K562 (cell line): ENCODE results near the gene ZDHHC8. TPM values are rescaled to one million over a fixed set of nuclear protein-coding genes. Genes with fewer than 3 reads are reported as not detected.

Experiments
- ATF4 ChIP-seq: fragments of 450-650 bp; formaldehyde crosslinking; IDR thresholded peaks from 2 replicates; pipeline ENCODE4 v1.4.0; 2022; ENCODE audit warnings: mild to moderate bottlenecking, moderate library complexity
- ERF ChIP-seq: fragments of 450-650 bp; formaldehyde crosslinking; IDR thresholded peaks from 2 replicates; pipeline ENCODE4 v1.4.0; 2020; ENCODE audit warnings: mild to moderate bottlenecking, mixed read lengths
- TSHZ1 ChIP-seq: fragments of 250-450 bp; sonication (Bioruptor Pico); IDR thresholded peaks from 2 replicates; pipeline ENCODE4 v1.4.0; 2020; ENCODE audit warnings: mild to moderate bottlenecking, moderate library complexity
- ZNF561 ChIP-seq: fragments of 450-650 bp; formaldehyde crosslinking; conservative IDR thresholded peaks from 2 replicates; pipeline ENCODE4 v1.4.0; 2020; ENCODE audit warnings: mild to moderate bottlenecking, moderate library complexity
- polyA plus RNA-seq, 8 experiments: library from polyadenylated mRNA; depleted of rRNA in 4 of 8; stranded (reverse) in 5 of 8; unstranded in 3 of 8; fragments of >200 nt; fragmentation: Nextera tagmentation in 2 of 8; fragmentation: Illumina TruSeq in 1 of 8; extraction: Ambion mirVana in 2 of 8; extraction: Trizol in 1 of 8; gene quantifications; 2 replicates each; pipeline versions ENCODE4 v1.2.1 to v1.2.3, GENCODE V29; 2011 to 2014; ENCODE audit warnings: inconsistent platforms in 1 of 8, missing spikeins in 1 of 8
- total RNA-seq, 7 experiments: library from RNA; depleted of rRNA in 6 of 7; stranded (reverse); fragments of >200 nt in 6 of 7; fragmentation: Illumina TruSeq in 2 of 7; extraction: Trizol in 2 of 7; gene quantifications; 2 replicates each; pipeline versions ENCODE4 v1.2.1 to v1.2.3, GENCODE V29; 2011 to 2021; ENCODE audit warnings: low replicate concordance in 1 of 7
- TF ChIP-seq, protein P1 (sequence below): fragments of 450-650 bp; IDR thresholded peaks from 2 replicates; pipeline ENCODE4 v1.6.1; 2016; ENCODE audit warnings: mild to moderate bottlenecking, moderate library complexity
- TF ChIP-seq, protein P2 (sequence below): fragments of 450-650 bp; formaldehyde crosslinking; IDR thresholded peaks from 2 replicates; pipeline ENCODE4 v1.4.0; 2020; ENCODE audit warnings: mild to moderate bottlenecking
- TF ChIP-seq, protein P3 (sequence below), 3 experiments: IDR thresholded peaks in 2 of 3; conservative IDR thresholded peaks in 1 of 3; 2 replicates each; pipeline ENCODE4 v1.5.1; 2011 to 2012; ENCODE audit warnings: low read length in 3 of 3, mild to moderate bottlenecking in 3 of 3, control low read depth in 2 of 3, improper control_type of control experiment in 1 of 3, inconsistent platforms in 1 of 3, low read depth in 1 of 3, mixed read lengths in 1 of 3, moderate library complexity in 1 of 3; ENCODE audit not compliant: insufficient read depth in 2 of 3

ZDHHC8 gene
- total and polyA plus RNA-seq, 9 of the 15 experiments (the other 6 are each of a cell fraction or from before 2014, with no cell fraction given): 0.04 to 109 (median 16.4) TPM

GRCh38 chr22:20116376-20116950, 15.1 kb upstream of the ZDHHC8 start (continued):
- TF ChIP-seq, protein P1, sequence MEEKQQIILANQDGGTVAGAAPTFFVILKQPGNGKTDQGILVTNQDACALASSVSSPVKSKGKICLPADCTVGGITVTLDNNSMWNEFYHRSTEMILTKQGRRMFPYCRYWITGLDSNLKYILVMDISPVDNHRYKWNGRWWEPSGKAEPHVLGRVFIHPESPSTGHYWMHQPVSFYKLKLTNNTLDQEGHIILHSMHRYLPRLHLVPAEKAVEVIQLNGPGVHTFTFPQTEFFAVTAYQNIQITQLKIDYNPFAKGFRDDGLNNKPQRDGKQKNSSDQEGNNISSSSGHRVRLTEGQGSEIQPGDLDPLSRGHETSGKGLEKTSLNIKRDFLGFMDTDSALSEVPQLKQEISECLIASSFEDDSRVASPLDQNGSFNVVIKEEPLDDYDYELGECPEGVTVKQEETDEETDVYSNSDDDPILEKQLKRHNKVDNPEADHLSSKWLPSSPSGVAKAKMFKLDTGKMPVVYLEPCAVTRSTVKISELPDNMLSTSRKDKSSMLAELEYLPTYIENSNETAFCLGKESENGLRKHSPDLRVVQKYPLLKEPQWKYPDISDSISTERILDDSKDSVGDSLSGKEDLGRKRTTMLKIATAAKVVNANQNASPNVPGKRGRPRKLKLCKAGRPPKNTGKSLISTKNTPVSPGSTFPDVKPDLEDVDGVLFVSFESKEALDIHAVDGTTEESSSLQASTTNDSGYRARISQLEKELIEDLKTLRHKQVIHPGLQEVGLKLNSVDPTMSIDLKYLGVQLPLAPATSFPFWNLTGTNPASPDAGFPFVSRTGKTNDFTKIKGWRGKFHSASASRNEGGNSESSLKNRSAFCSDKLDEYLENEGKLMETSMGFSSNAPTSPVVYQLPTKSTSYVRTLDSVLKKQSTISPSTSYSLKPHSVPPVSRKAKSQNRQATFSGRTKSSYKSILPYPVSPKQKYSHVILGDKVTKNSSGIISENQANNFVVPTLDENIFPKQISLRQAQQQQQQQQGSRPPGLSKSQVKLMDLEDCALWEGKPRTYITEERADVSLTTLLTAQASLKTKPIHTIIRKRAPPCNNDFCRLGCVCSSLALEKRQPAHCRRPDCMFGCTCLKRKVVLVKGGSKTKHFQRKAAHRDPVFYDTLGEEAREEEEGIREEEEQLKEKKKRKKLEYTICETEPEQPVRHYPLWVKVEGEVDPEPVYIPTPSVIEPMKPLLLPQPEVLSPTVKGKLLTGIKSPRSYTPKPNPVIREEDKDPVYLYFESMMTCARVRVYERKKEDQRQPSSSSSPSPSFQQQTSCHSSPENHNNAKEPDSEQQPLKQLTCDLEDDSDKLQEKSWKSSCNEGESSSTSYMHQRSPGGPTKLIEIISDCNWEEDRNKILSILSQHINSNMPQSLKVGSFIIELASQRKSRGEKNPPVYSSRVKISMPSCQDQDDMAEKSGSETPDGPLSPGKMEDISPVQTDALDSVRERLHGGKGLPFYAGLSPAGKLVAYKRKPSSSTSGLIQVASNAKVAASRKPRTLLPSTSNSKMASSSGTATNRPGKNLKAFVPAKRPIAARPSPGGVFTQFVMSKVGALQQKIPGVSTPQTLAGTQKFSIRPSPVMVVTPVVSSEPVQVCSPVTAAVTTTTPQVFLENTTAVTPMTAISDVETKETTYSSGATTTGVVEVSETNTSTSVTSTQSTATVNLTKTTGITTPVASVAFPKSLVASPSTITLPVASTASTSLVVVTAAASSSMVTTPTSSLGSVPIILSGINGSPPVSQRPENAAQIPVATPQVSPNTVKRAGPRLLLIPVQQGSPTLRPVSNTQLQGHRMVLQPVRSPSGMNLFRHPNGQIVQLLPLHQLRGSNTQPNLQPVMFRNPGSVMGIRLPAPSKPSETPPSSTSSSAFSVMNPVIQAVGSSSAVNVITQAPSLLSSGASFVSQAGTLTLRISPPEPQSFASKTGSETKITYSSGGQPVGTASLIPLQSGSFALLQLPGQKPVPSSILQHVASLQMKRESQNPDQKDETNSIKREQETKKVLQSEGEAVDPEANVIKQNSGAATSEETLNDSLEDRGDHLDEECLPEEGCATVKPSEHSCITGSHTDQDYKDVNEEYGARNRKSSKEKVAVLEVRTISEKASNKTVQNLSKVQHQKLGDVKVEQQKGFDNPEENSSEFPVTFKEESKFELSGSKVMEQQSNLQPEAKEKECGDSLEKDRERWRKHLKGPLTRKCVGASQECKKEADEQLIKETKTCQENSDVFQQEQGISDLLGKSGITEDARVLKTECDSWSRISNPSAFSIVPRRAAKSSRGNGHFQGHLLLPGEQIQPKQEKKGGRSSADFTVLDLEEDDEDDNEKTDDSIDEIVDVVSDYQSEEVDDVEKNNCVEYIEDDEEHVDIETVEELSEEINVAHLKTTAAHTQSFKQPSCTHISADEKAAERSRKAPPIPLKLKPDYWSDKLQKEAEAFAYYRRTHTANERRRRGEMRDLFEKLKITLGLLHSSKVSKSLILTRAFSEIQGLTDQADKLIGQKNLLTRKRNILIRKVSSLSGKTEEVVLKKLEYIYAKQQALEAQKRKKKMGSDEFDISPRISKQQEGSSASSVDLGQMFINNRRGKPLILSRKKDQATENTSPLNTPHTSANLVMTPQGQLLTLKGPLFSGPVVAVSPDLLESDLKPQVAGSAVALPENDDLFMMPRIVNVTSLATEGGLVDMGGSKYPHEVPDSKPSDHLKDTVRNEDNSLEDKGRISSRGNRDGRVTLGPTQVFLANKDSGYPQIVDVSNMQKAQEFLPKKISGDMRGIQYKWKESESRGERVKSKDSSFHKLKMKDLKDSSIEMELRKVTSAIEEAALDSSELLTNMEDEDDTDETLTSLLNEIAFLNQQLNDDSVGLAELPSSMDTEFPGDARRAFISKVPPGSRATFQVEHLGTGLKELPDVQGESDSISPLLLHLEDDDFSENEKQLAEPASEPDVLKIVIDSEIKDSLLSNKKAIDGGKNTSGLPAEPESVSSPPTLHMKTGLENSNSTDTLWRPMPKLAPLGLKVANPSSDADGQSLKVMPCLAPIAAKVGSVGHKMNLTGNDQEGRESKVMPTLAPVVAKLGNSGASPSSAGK: no peak
- TF ChIP-seq TSHZ1 (no peak), ERF (CRISPR knock-in tag) (0 out of 2 replicates have a peak, but pooled peaks have one; percentile 7), ATF4 (CRISPR knock-in tag) (peak; percentile 47; the same call in 1 of the 2 replicates), ZNF561 (peak; percentile 78)
- TF ChIP-seq, protein P2, sequence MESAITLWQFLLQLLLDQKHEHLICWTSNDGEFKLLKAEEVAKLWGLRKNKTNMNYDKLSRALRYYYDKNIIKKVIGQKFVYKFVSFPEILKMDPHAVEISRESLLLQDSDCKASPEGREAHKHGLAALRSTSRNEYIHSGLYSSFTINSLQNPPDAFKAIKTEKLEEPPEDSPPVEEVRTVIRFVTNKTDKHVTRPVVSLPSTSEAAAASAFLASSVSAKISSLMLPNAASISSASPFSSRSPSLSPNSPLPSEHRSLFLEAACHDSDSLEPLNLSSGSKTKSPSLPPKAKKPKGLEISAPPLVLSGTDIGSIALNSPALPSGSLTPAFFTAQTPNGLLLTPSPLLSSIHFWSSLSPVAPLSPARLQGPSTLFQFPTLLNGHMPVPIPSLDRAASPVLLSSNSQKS: 0 out of 2 replicates have a peak, but pooled peaks have one; percentile 70
- TF ChIP-seq, protein P3, sequence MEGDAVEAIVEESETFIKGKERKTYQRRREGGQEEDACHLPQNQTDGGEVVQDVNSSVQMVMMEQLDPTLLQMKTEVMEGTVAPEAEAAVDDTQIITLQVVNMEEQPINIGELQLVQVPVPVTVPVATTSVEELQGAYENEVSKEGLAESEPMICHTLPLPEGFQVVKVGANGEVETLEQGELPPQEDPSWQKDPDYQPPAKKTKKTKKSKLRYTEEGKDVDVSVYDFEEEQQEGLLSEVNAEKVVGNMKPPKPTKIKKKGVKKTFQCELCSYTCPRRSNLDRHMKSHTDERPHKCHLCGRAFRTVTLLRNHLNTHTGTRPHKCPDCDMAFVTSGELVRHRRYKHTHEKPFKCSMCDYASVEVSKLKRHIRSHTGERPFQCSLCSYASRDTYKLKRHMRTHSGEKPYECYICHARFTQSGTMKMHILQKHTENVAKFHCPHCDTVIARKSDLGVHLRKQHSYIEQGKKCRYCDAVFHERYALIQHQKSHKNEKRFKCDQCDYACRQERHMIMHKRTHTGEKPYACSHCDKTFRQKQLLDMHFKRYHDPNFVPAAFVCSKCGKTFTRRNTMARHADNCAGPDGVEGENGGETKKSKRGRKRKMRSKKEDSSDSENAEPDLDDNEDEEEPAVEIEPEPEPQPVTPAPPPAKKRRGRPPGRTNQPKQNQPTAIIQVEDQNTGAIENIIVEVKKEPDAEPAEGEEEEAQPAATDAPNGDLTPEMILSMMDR (IDR thresholded peaks at IDR 0.05 in 2 of 3, conservative IDR thresholded peaks at IDR 0.05 in 1 of 3; ENCODE audit: insufficient read depth in 2 of 3, low read depth in 1 of 3, low read length in 3 of 3): peak in 1 of 3 experiments; percentile 23; a peak in 3 of 6 replicates
